Measurements from ENCODE around the gene NKTR. TPM values are rescaled to one million over a fixed set of nuclear protein-coding genes. Genes with fewer than 3 reads are reported as not detected.

NKTR gene
- total and polyA plus RNA-seq, 2 experiments from 2014 or later = 36.8 to 74.3 TPM

DNA sequence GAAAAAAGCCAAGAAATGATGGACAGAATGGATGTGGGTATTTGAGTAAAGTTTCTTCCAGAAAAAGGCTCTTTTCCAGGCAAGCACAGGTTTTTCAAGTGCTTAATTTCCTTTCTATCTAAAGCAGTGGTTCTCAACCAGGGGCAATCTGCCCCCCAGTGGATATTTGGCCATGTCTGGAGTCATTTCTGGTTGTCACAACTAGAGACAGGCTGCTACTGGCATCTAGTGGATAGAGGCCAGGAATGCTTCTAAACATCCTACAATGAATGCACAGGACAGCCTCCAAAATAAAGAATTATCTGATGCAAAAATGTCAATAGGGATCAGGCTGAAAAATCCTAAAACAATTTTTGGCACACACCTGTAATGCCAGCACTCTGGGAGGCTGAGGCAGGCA lies 42.6 kb upstream of the NKTR start:
- no peaks in the 10 kb centered on the region for H4K20me1 ChIP-seq (ENCODE audit: insufficient read depth, poor library complexity, severe bottlenecking)
- H3K4me1 ChIP-seq (ENCODE audit: insufficient read depth) = no peaks in the 10 kb centered on the region
- no peak for TF ChIP-seq EZH2 (IDR thresholded peaks at IDR 0.05; ENCODE audit: borderline replicate concordance)
- TF ChIP-seq, protein P1, sequence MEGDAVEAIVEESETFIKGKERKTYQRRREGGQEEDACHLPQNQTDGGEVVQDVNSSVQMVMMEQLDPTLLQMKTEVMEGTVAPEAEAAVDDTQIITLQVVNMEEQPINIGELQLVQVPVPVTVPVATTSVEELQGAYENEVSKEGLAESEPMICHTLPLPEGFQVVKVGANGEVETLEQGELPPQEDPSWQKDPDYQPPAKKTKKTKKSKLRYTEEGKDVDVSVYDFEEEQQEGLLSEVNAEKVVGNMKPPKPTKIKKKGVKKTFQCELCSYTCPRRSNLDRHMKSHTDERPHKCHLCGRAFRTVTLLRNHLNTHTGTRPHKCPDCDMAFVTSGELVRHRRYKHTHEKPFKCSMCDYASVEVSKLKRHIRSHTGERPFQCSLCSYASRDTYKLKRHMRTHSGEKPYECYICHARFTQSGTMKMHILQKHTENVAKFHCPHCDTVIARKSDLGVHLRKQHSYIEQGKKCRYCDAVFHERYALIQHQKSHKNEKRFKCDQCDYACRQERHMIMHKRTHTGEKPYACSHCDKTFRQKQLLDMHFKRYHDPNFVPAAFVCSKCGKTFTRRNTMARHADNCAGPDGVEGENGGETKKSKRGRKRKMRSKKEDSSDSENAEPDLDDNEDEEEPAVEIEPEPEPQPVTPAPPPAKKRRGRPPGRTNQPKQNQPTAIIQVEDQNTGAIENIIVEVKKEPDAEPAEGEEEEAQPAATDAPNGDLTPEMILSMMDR (IDR thresholded peaks at IDR 0.05; ENCODE audit: poor library complexity) = no peak
- TF ChIP-seq EZH2phosphoT487 (IDR thresholded peaks at IDR 0.05; ENCODE audit: low read depth, severe bottlenecking, unreplicated experiment) = no peak

DNA sequence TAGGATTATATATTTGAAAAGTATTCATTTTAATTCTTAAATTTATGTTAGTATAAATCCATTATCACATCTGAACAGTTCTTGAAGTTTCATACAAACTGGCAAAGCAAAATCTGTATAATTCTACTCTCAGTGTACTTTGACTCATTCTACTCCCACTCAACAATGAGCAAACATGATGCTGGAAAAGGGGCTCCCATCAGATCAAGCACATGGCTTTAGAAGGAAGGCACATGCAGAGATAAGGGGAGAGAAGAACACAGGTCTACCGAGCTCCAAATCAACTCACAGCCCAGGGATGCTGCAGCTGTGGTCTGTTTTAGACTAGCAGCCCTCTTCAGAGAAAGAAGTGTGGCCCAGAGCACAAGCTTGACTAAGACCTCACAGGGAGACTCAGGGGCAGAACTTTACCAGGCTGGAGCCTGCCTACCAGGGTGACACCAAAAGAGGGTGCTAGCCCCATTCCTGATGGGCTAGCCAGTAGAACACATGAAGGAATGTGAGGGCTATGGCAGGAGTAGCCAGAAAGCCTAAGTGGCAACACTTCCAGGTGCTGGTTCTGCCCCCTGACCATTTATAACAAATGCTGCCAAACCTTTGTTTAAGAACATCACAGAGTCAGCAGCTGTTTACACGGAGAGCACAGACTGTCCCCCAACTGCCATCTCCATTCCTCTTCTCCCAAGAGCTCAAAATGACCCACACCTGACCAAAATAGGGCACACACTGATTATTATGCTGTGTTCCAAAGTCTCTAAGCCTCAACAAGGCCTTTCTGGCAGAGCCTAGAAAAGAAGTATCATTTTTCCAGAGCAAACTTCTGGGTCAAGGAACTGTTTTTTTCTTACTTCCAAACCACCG lies 38.2 kb upstream of the NKTR start:
- Histone ChIP-seq H3K9me2 (replicated peaks; ENCODE audit: insufficient read depth) (no peaks in the 10 kb centered on the region), H3K4me3 (no peak overlapping the region), H2AFZ (no peak overlapping the region), H3K79me2 (no peaks in the 10 kb centered on the region), H3K4me2 (no peak overlapping the region), H4K20me1 (ENCODE audit: insufficient read depth, poor library complexity, severe bottlenecking) (no peaks in the 10 kb centered on the region), H3K27me3 (no peaks in the 10 kb centered on the region), H3K9me3 (ENCODE audit: low read depth) (no peaks in the 10 kb centered on the region), H3K27ac (no peak overlapping the region), H3K36me3 (replicated peaks; ENCODE audit: insufficient read depth, low read depth) (no peaks in the 10 kb centered on the region), H3K4me1 (ENCODE audit: insufficient read depth) (no peaks in the 10 kb centered on the region)
- DNase-seq (ENCODE audit: low spot score) = no peak
- TF ChIP-seq EZH2 (IDR thresholded peaks at IDR 0.05; ENCODE audit: borderline replicate concordance) = no peak
- no peak for TF ChIP-seq EZH2phosphoT487 (IDR thresholded peaks at IDR 0.05; ENCODE audit: low read depth, severe bottlenecking, unreplicated experiment)
- TF ChIP-seq, protein P1 (IDR thresholded peaks at IDR 0.05; ENCODE audit: poor library complexity) = no peak
- WGBS (ENCODE audit: low lambda C conversion rate, missing lambda C conversion rate) = 70% methylated on average over 3 of the region's 3 CpGs

More for the DNA sequence above, 42.6 kb upstream of the NKTR start:
- no peaks in the 10 kb centered on the region for H3K36me3 ChIP-seq (replicated peaks; ENCODE audit: insufficient read depth, low read depth)
- no peak overlapping the region for H3K4me3 ChIP-seq
- no peaks in the 10 kb centered on the region for H3K9me2 ChIP-seq (replicated peaks; ENCODE audit: insufficient read depth)
- DNase-seq (ENCODE audit: low spot score) = no peak
- H3K9me3 ChIP-seq (ENCODE audit: low read depth) = no peaks in the 10 kb centered on the region
- no peaks in the 10 kb centered on the region for H3K27me3 ChIP-seq
- H3K79me2 ChIP-seq = no peaks in the 10 kb centered on the region
- no peak overlapping the region for H3K27ac ChIP-seq
- H3K4me2 ChIP-seq = no peak overlapping the region
- H2AFZ ChIP-seq = no peak overlapping the region

DNA sequence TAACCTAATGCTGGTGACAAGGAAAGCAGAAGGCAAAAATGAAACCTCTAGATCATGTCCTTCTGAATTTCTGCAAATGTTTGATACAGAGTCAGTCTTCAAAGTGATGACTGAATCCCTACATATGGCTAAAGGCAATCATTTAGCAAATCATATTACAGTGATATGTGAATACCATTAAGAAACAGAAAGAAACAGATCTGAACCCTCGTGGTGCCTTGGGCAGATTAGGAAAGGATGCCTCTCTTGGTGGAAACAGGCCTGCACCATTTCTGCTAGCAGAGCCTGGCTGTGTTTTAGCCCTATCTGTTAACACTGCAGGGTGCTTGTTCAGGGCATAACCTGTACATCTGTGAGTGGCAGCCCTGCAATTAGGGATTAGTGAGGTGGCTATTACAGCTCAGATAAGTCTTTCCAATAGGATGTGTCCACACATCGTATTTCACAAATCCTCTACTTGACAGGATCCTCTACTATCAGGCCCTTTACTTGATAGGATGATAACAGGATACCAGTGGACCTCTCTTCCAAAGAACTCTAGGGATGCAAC lies 30.8 kb upstream of the NKTR start:
- no peak for DNase-seq (ENCODE audit: low spot score)
- WGBS (ENCODE audit: low lambda C conversion rate, missing lambda C conversion rate) = 61% methylated on average over 2 of the region's 2 CpGs
- no peak for TF ChIP-seq EZH2phosphoT487 (IDR thresholded peaks at IDR 0.05; ENCODE audit: low read depth, severe bottlenecking, unreplicated experiment)
- TF ChIP-seq EZH2 (IDR thresholded peaks at IDR 0.05; ENCODE audit: borderline replicate concordance) = no peak
- TF ChIP-seq, protein P1 (IDR thresholded peaks at IDR 0.05; ENCODE audit: poor library complexity) = no peak
- Histone ChIP-seq H3K27me3 (no peaks in the 10 kb centered on the region), H4K20me1 (ENCODE audit: insufficient read depth, poor library complexity, severe bottlenecking) (peaks cover 3% of the 10 kb centered on the region), H3K9me3 (ENCODE audit: low read depth) (peaks cover 5% of the 10 kb centered on the region), H3K79me2 (peaks cover 40% of the 10 kb centered on the region), H2AFZ (no peak overlapping the region), H3K9me2 (replicated peaks; ENCODE audit: insufficient read depth) (no peaks in the 10 kb centered on the region), H3K36me3 (replicated peaks; ENCODE audit: insufficient read depth, low read depth) (no peaks in the 10 kb centered on the region), H3K4me2 (no peak overlapping the region), H3K4me3 (no peak overlapping the region), H3K27ac (no peak overlapping the region), H3K4me1 (ENCODE audit: insufficient read depth) (no peaks in the 10 kb centered on the region)
